IMR-90 (cell line): Measurements from ENCODE around the gene MIEN1. TPM values are rescaled to one million over a fixed set of nuclear protein-coding genes. Genes with fewer than 3 reads are reported as not detected.

Source experiments
- ATAC-seq: fragments of 200-7000 bp; cut with Tn5 transposase; 2 replicates; pipeline ENCODE4 v1.9.1; 2020; ENCODE audit warnings: low read depth, mild to moderate bottlenecking, moderate library complexity
- BruUV-seq: library from RNA; stranded (reverse); fragments of 400-500 nt; replicated peaks from 2 replicates; lab custom pipeline; 2021; lab: Mats Ljungman, UMichigan
- CTCF ChIA-PET: fragments of 300-600 bp; formaldehyde crosslinking; extraction: SDS; loops from one replicate; lab custom pipeline; 2021; ENCODE audit warnings: antibody characterized with exemption; lab: Yijun Ruan, JAX
- POLR2A ChIA-PET: fragments of 300-600 bp; sonication (Branson Sonifier 250); formaldehyde crosslinking; loops from one replicate; lab custom pipeline; 2022; ENCODE audit warnings: antibody characterized with exemption; ENCODE audit not compliant: unreplicated experiment; lab: Charles Lee
- DNase-seq: peaks from one replicate; pipeline ENCODE4 v3.0.0; 2013
- H2AFZ ChIP-seq: replicated peaks from 2 replicates; pipeline ENCODE3; 2013; ENCODE audit warnings: low read length, mild to moderate bottlenecking; ENCODE audit not compliant: poor library complexity
- H2AK5ac ChIP-seq: 2 replicates; pipeline ENCODE4 v1.6.1; 2013; ENCODE audit warnings: low read depth, low read length, inconsistent platforms
- H2AK9ac ChIP-seq: replicated peaks from 2 replicates; pipeline ENCODE3; 2013; ENCODE audit warnings: mild to moderate bottlenecking, low read depth, low read length, moderate library complexity; ENCODE audit not compliant: poor library complexity
- H2BK120ac ChIP-seq: 2 replicates; pipeline ENCODE4 v1.6.1; 2013; ENCODE audit warnings: low read depth, low read length, inconsistent platforms
- H2BK15ac ChIP-seq: 3 replicates; pipeline ENCODE4 v1.6.1; 2013; ENCODE audit warnings: low read depth, low read length, inconsistent platforms
- H2BK20ac ChIP-seq: 2 replicates; pipeline ENCODE4 v1.6.1; 2013; ENCODE audit warnings: low read depth, mild to moderate bottlenecking, inconsistent platforms, low read length, moderate library complexity
- H2BK5ac ChIP-seq: 2 replicates; pipeline ENCODE4 v1.6.1; 2013; ENCODE audit warnings: mild to moderate bottlenecking, low read depth, low read length, inconsistent platforms; ENCODE audit not compliant: poor library complexity, severe bottlenecking
- H3K14ac ChIP-seq: replicated peaks from 2 replicates; pipeline ENCODE4 v1.6.1; 2013; ENCODE audit warnings: low read depth, low read length, inconsistent platforms
- H3K18ac ChIP-seq: 2 replicates; pipeline ENCODE4 v1.6.1; 2013; ENCODE audit warnings: low read depth, low read length, control low read depth
- H3K23ac ChIP-seq: 2 replicates; pipeline ENCODE4 v1.6.1; 2013; ENCODE audit warnings: low read depth, low read length, inconsistent platforms
- H3K27ac ChIP-seq: 2 replicates; pipeline ENCODE4 v1.5.1; 2013; ENCODE audit warnings: mild to moderate bottlenecking, control low read depth, low read length; ENCODE audit not compliant: insufficient read depth
- H3K27me3 ChIP-seq: 2 replicates; pipeline ENCODE4 v1.6.1; 2013; ENCODE audit warnings: low read length; ENCODE audit not compliant: control insufficient read depth, insufficient read depth
- H3K36me3 ChIP-seq: 2 replicates; pipeline ENCODE4 v1.6.1; 2013; ENCODE audit warnings: low read length, mixed read lengths; ENCODE audit not compliant: control insufficient read depth, insufficient read depth
- H3K4ac ChIP-seq: 2 replicates; pipeline ENCODE4 v1.6.1; 2013; ENCODE audit warnings: low read depth, low read length, inconsistent platforms
- H3K4me1 ChIP-seq: 2 replicates; pipeline ENCODE4 v1.6.1; 2013; ENCODE audit warnings: low read length, mixed read lengths; ENCODE audit not compliant: control insufficient read depth, insufficient read depth
- H3K4me2 ChIP-seq: 2 replicates; pipeline ENCODE4 v1.6.1; 2013; ENCODE audit warnings: low read depth, mild to moderate bottlenecking, control low read depth, low read length, moderate library complexity
- H3K4me3 ChIP-seq: 2 replicates; pipeline ENCODE4 v1.5.1; 2013; ENCODE audit warnings: low read depth, mild to moderate bottlenecking, control low read depth, low read length, moderate library complexity; ENCODE audit not compliant: insufficient read depth
- H3K56ac ChIP-seq: 2 replicates; pipeline ENCODE4 v1.6.1; 2013; ENCODE audit warnings: low read length, inconsistent platforms; ENCODE audit not compliant: insufficient read depth; ENCODE audit errors: extremely low read depth
- H3K79me1 ChIP-seq, 2 experiments: 2 replicates each; pipeline ENCODE4 v1.6.1; 2013; ENCODE audit warnings: low read length in 2 of 2, inconsistent platforms in 1 of 2, low read depth in 1 of 2
- H3K9ac ChIP-seq: 2 replicates; pipeline ENCODE4 v1.6.1; 2013; ENCODE audit warnings: low read depth, low read length, control low read depth
- H3K9me1 ChIP-seq: 2 replicates; pipeline ENCODE4 v1.6.1; 2013; ENCODE audit warnings: low read length, inconsistent platforms; ENCODE audit not compliant: insufficient read depth
- H3K9me3 ChIP-seq: 2 replicates; pipeline ENCODE4 v1.6.1; 2013; ENCODE audit warnings: low read length; ENCODE audit not compliant: control insufficient read depth, insufficient read depth
- H4K20me1 ChIP-seq: 2 replicates; pipeline ENCODE4 v1.6.1; 2013; ENCODE audit warnings: low read length, inconsistent platforms; ENCODE audit not compliant: insufficient read depth
- H4K5ac ChIP-seq: 2 replicates; pipeline ENCODE4 v1.6.1; 2013; ENCODE audit warnings: mild to moderate bottlenecking, low read depth, low read length, control low read depth
- H4K8ac ChIP-seq, 2 experiments: 2 replicates each; pipeline ENCODE4 v1.6.1; 2013; ENCODE audit warnings: low read depth in 2 of 2, low read length in 2 of 2, control low read depth in 1 of 2, inconsistent platforms in 1 of 2
- H4K91ac ChIP-seq: 2 replicates; pipeline ENCODE4 v1.6.1; 2013; ENCODE audit warnings: low read depth, low read length, inconsistent platforms; ENCODE audit not compliant: insufficient read depth
- CTCF ChIP-seq: conservative IDR thresholded peaks from 2 replicates; pipeline ENCODE4 v1.5.1; 2012; ENCODE audit warnings: mild to moderate bottlenecking, low read depth, low read length, improper control_type of control experiment
- FOS ChIP-seq: fragments of 150-350 bp; IDR thresholded peaks from 2 replicates; pipeline ENCODE4 v1.6.1; 2016; ENCODE audit warnings: low read depth, low read length
- MAZ ChIP-seq: IDR thresholded peaks from 2 replicates; pipeline ENCODE4 v1.6.1; 2012; ENCODE audit warnings: low read depth, mild to moderate bottlenecking, low read length, improper control_type of control experiment, moderate library complexity, borderline replicate concordance
- POLR2A ChIP-seq: IDR thresholded peaks from 2 replicates; pipeline ENCODE4 v1.6.1; 2012; ENCODE audit warnings: mild to moderate bottlenecking, low read depth, low read length
- USF2 ChIP-seq: fragments of 150-350 bp; IDR thresholded peaks from 2 replicates; pipeline ENCODE4 v1.6.1; 2017; ENCODE audit warnings: mild to moderate bottlenecking, antibody characterized with exemption, low read length, low read depth
- WGBS, 2 experiments: methylation state at CpG; one replicate each; pipeline versions ENCODE4 v1.1.5 to v1.1.7; 2013; ENCODE audit warnings: missing lambda C conversion rate in 2 of 2; ENCODE audit not compliant: insufficient read length in 1 of 2; ENCODE audit errors: extremely low coverage in 2 of 2; 5-methylcytosine and 5-hydroxymethylcytosine counted together
- dilution Hi-C: fragments of 300-500 bp; cut with HindIII; formaldehyde crosslinking; loops from one replicate; pipeline ENCODE4 v1.14.3; 2018; ENCODE audit warnings: low sequenced_read_pairs; ENCODE audit not compliant: unreplicated experiment
- in situ Hi-C: fragments of 300-500 bp; cut with MboI; formaldehyde crosslinking; loops from 3 replicates; pipeline ENCODE4 v1.14.3; 2019; ENCODE audit warnings: low sequenced_read_pairs, inconsistent platforms, mixed read lengths
- intact Hi-C: fragments of 100-400 bp; cut with micrococcal nuclease; formaldehyde crosslinking; loops from 2 replicates; pipeline ENCODE4 v1.10.0; 2022
- polyA plus RNA-seq, 3 experiments: library from polyadenylated mRNA; depleted of rRNA; stranded (reverse); fragments of >200 nt; gene quantifications; 2 replicates each; pipeline ENCODE4 v1.2.3, GENCODE V29; 2012; ENCODE audit warnings: low replicate concordance in 1 of 3
- total RNA-seq: library from RNA; depleted of rRNA; stranded (reverse); fragments of >200 nt; gene quantifications from 2 replicates; pipeline ENCODE4 v1.2.3, GENCODE V29; 2012

Gene MIEN1
- total and polyA plus RNA-seq, 2 of the 4 experiments (the other 2 are of a cell fraction) = 20.3 to 75.6 TPM

DNA sequence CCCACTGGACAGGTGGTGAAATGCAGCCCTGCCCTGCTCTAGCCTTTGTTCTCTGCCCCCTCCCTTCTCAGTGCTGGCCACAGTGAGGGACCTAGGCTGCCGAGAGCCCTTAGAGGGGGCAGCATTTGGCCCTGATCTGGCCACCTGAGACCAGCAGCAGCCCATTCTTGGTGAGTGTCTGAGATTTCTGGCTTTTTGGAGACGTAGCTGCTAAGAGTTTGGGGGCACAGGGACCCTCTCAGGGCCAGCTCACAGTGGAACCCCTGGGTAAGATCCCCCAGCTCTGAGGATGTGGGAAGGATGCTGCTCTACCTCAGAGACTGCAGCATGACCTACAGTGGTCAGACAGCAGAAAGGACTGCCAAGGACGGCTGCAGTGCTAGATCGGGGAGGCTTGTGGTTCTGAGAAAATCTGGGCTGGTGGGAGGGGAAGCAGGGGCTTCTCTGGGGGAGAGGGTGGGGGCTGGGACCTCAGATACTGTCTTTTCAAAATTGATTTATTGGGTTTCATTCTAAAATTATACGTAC, 20.7 kb upstream of the MIEN1 start:
- Histone ChIP-seq H2BK120ac (no peak overlapping the region), H4K20me1 (no peaks in the 10 kb centered on the region), H3K56ac (no peak overlapping the region), H3K27ac (no peak overlapping the region), H2BK15ac (no peak overlapping the region), H2BK5ac (no peak overlapping the region), H3K9ac (no peak overlapping the region), H3K9me1 (no peaks in the 10 kb centered on the region; the same call in 1 of the 2 replicates), H2AK9ac (no peak overlapping the region), H3K18ac (no peak overlapping the region), H3K4me2 (no peak overlapping the region), H2AFZ (no peak overlapping the region), H4K91ac (no peak overlapping the region), H3K9me3 (no peaks in the 10 kb centered on the region), H3K23ac (no peak overlapping the region), H4K8ac (no peak overlapping the region), H3K4me3 (no peak overlapping the region), H2BK20ac (no peak overlapping the region), H3K27me3 (peaks cover 11% of the 10 kb centered on the region), H3K79me1 (no peaks in the 10 kb centered on the region; a peak in 1 of 4 replicates), H3K14ac (no peak overlapping the region), H3K4ac (no peak overlapping the region), H3K36me3 (no peaks in the 10 kb centered on the region), H3K4me1 (peaks cover 7% of the 10 kb centered on the region), H2AK5ac (no peak overlapping the region), H4K5ac (no peak overlapping the region)
- DNase-seq = no peak
- dilution Hi-C loops = no loop called here
- in situ Hi-C loops = no loop called here
- TF ChIP-seq MAZ = no peak
- no peak for TF ChIP-seq USF2
- no peak for TF ChIP-seq FOS
- TF ChIP-seq POLR2A = no peak
- no peak for TF ChIP-seq CTCF
- POLR2A ChIA-PET = no interaction called here
- intact Hi-C loops = no loop called here
- BruUV-seq = no TSS peak
- ATAC-seq = no peak
- CTCF ChIA-PET = no interaction called here
- WGBS, 2 experiments = no CpG with 5 or more reads among the region's 5 CpGs
